C4-2B (cell line): ENCODE results near the gene LSMEM2.

Experiments used
- CTCF ChIP-seq: fragments of 450-650 bp; conservative IDR thresholded peaks from 2 replicates; pipeline ENCODE4 v1.5.1; 2017; ENCODE audit warnings: mild to moderate bottlenecking
- ZFX ChIP-seq: fragments of 450-650 bp; IDR thresholded peaks from 2 replicates; pipeline ENCODE4 v1.6.1; 2017

GRCh38 chr3:50316657-50317242, 37.9 kb downstream of the LSMEM2 start:
- TF ChIP-seq CTCF: no peak
- TF ChIP-seq ZFX: no peak
